ENCODE measurements around the gene DSCAM.

DNA sequence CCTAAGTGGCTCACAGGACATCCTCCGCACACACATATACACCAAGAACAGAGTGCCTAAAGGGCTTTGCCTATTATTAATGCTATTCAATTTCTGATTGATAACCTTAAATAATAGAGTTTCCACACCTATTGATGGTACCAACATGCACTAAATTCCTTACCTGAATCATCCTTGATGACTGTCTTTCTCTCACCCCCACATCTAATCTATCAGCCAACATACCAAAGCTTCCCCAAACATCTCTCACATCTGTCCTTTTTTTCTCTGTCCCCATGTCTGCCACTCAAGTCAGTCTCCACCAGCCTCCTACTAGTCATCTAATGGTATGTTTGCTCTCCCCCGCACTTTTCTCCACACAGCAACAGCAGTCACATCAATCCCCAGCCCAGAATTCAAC lies 174.4 kb downstream of the DSCAM start:
- TF ChIP-seq, protein P1, sequence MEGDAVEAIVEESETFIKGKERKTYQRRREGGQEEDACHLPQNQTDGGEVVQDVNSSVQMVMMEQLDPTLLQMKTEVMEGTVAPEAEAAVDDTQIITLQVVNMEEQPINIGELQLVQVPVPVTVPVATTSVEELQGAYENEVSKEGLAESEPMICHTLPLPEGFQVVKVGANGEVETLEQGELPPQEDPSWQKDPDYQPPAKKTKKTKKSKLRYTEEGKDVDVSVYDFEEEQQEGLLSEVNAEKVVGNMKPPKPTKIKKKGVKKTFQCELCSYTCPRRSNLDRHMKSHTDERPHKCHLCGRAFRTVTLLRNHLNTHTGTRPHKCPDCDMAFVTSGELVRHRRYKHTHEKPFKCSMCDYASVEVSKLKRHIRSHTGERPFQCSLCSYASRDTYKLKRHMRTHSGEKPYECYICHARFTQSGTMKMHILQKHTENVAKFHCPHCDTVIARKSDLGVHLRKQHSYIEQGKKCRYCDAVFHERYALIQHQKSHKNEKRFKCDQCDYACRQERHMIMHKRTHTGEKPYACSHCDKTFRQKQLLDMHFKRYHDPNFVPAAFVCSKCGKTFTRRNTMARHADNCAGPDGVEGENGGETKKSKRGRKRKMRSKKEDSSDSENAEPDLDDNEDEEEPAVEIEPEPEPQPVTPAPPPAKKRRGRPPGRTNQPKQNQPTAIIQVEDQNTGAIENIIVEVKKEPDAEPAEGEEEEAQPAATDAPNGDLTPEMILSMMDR (IDR thresholded peaks at IDR 0.05; ENCODE audit: insufficient read depth, low read length), result no peak
- TF ChIP-seq POLR2AphosphoS5 (IDR thresholded peaks at IDR 0.05; ENCODE audit: low read depth) (no peak), SPI1 (IDR thresholded peaks at IDR 0.05; ENCODE audit: borderline replicate concordance, low read depth) (no peak)
